HepG2 (cell line): ENCODE data around the gene ATXN1L. TPM values are rescaled to one million over a fixed set of nuclear protein-coding genes. Genes with fewer than 3 reads are reported as not detected.

Source experiments
- FOXK1 ChIP-seq: sonication (generic); formaldehyde crosslinking; IDR thresholded peaks from 2 replicates; pipeline ENCODE4 v1.4.0; 2020; ENCODE audit warnings: low read depth, missing genetic modification reagents, borderline replicate concordance
- GATAD1 ChIP-seq: IDR thresholded peaks from 2 replicates; pipeline ENCODE4 v1.6.1; 2016; ENCODE audit warnings: missing genetic modification reagents, missing compliant biosample characterization
- MLLT10 ChIP-seq: sonication (generic); formaldehyde crosslinking; IDR thresholded peaks from 2 replicates; pipeline ENCODE4 v1.4.0; 2020; ENCODE audit warnings: missing genetic modification reagents
- PATZ1 ChIP-seq: sonication (generic); formaldehyde crosslinking; IDR thresholded peaks from 2 replicates; pipeline ENCODE4 v1.4.0; 2020; ENCODE audit warnings: missing genetic modification reagents
- PRPF4 ChIP-seq: fragments of 200-400 bp; formaldehyde crosslinking; IDR thresholded peaks from 2 replicates; pipeline ENCODE4 v1.6.1; 2016; ENCODE audit warnings: low read length, low read depth; ENCODE audit not compliant: poor library complexity, severe bottlenecking
- RFX1 ChIP-seq: fragments of 450-650 bp; IDR thresholded peaks from 2 replicates; pipeline ENCODE4 v1.6.1; 2017
- USF2 ChIP-seq, 2 experiments: sonication (generic) in 1 of 2; formaldehyde crosslinking in 1 of 2; IDR thresholded peaks; 2 replicates each; pipeline versions ENCODE4 v1.5.1 to v1.6.1; 2011 to 2020; ENCODE audit warnings: borderline replicate concordance in 1 of 2, low read depth in 1 of 2, low read length in 1 of 2, mild to moderate bottlenecking in 1 of 2, missing genetic modification reagents in 1 of 2, moderate library complexity in 1 of 2
- ZNF574 ChIP-seq: sonication (generic); formaldehyde crosslinking; IDR thresholded peaks from 2 replicates; pipeline ENCODE4 v1.4.0; 2020; ENCODE audit warnings: missing genetic modification reagents
- ZNF816 ChIP-seq: sonication (generic); formaldehyde crosslinking; IDR thresholded peaks from 2 replicates; pipeline ENCODE4 v1.8.0; 2022; ENCODE audit warnings: missing genetic modification reagents, mild to moderate bottlenecking, borderline replicate concordance
- polyA plus RNA-seq, 8 experiments: library from polyadenylated mRNA; depleted of rRNA in 3 of 8; stranded (reverse) in 7 of 8; unstranded in 1 of 8; fragments of >200 nt; fragmentation: Illumina TruSeq in 4 of 8; extraction: Trizol in 4 of 8; gene quantifications; 2 replicates each; pipeline versions ENCODE4 v1.2.1 to v1.2.3, GENCODE V29; 2011 to 2016; ENCODE audit warnings: low read depth in 4 of 8, missing spikeins in 1 of 8, mixed read lengths in 1 of 8; ENCODE audit not compliant: insufficient read depth in 1 of 8
- total RNA-seq, 5 experiments: library from RNA; depleted of rRNA; stranded (reverse); fragments of >200 nt; fragmentation: Illumina TruSeq; extraction: Trizol; gene quantifications; 2 replicates each; pipeline ENCODE4 v1.2.3, GENCODE V29; 2016; ENCODE audit warnings: low read depth in 1 of 5
- TF ChIP-seq, protein P1 (sequence below), 2 experiments: sonication (generic) in 1 of 2; formaldehyde crosslinking in 1 of 2; IDR thresholded peaks; 2 replicates each; pipeline versions ENCODE4 v1.6.1 to v1.9.0; 2014 to 2022; ENCODE audit warnings: antibody characterized with exemption in 1 of 2, borderline replicate concordance in 1 of 2, inconsistent platforms in 1 of 2, low read depth in 1 of 2, missing genetic modification reagents in 1 of 2
- TF ChIP-seq, protein P2 (sequence below): sonication (generic); formaldehyde crosslinking; IDR thresholded peaks from 2 replicates; pipeline ENCODE4 v1.5.0; 2020; ENCODE audit warnings: mild to moderate bottlenecking, missing genetic modification reagents, borderline replicate concordance

Gene ATXN1L
- total and polyA plus RNA-seq, 2 of the 13 experiments (the other 11 are each of a cell fraction or from before 2014, with no cell fraction given) = 20.0 to 22.4 TPM

GRCh38 chr16:71894921-71895678 lies 49.3 kb downstream of the ATXN1L start, which contains the start of gene IST1 (continued):
- TF ChIP-seq RFX1 (no peak), ZNF574 (CRISPR knock-in tag) (peak; percentile 93), MLLT10 (CRISPR knock-in tag) (peak; percentile 89), FOXK1 (CRISPR knock-in tag) (peak; percentile 94), PATZ1 (CRISPR knock-in tag) (peak; percentile 99), USF2 (IDR thresholded peaks at IDR 0.05; ENCODE audit: low read depth, low read length) (peak; percentile 21; the same call in 1 of the 2 replicates), USF2 (CRISPR knock-in tag; IDR thresholded peaks at IDR 0.05; ENCODE audit: borderline replicate concordance) (peak; percentile 79), GATAD1 (CRISPR knock-in tag) (peak; percentile 86), PRPF4 (no peak), ZNF816 (CRISPR knock-in tag) (peak; percentile 84)
- TF ChIP-seq, protein P1, sequence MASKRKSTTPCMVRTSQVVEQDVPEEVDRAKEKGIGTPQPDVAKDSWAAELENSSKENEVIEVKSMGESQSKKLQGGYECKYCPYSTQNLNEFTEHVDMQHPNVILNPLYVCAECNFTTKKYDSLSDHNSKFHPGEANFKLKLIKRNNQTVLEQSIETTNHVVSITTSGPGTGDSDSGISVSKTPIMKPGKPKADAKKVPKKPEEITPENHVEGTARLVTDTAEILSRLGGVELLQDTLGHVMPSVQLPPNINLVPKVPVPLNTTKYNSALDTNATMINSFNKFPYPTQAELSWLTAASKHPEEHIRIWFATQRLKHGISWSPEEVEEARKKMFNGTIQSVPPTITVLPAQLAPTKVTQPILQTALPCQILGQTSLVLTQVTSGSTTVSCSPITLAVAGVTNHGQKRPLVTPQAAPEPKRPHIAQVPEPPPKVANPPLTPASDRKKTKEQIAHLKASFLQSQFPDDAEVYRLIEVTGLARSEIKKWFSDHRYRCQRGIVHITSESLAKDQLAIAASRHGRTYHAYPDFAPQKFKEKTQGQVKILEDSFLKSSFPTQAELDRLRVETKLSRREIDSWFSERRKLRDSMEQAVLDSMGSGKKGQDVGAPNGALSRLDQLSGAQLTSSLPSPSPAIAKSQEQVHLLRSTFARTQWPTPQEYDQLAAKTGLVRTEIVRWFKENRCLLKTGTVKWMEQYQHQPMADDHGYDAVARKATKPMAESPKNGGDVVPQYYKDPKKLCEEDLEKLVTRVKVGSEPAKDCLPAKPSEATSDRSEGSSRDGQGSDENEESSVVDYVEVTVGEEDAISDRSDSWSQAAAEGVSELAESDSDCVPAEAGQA (IDR thresholded peaks at IDR 0.05; ENCODE audit: low read depth) = peak; percentile 95
- TF ChIP-seq, protein P1 (CRISPR knock-in tag; IDR thresholded peaks at IDR 0.05; ENCODE audit: borderline replicate concordance) = peak; percentile 94
- TF ChIP-seq, protein P2, sequence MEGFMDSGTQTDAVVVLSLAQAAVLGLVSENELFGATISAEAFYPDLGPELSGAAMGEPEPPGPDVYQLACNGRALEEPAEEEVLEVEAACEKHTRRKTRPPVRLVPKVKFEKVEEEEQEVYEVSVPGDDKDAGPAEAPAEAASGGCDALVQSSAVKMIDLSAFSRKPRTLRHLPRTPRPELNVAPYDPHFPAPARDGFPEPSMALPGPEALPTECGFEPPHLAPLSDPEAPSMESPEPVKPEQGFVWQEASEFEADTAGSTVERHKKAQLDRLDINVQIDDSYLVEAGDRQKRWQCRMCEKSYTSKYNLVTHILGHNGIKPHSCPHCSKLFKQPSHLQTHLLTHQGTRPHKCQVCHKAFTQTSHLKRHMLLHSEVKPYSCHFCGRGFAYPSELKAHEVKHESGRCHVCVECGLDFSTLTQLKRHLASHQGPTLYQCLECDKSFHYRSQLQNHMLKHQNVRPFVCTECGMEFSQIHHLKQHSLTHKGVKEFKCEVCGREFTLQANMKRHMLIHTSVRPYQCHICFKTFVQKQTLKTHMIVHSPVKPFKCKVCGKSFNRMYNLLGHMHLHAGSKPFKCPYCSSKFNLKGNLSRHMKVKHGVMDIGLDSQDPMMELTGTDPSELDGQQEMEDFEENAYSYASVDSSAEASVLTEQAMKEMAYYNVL (CRISPR knock-in tag) = peak; percentile 79; the same call in 1 of the 2 replicates
